Measurements from ENCODE around the gene PCP4. TPM values are rescaled to one million over a fixed set of nuclear protein-coding genes. Genes with fewer than 3 reads are reported as not detected.

Gene PCP4
- total RNA-seq (2014; rRNA removed), result not detected in 2 replicates
- polyA plus RNA-seq (2012), result not detected

DNA sequence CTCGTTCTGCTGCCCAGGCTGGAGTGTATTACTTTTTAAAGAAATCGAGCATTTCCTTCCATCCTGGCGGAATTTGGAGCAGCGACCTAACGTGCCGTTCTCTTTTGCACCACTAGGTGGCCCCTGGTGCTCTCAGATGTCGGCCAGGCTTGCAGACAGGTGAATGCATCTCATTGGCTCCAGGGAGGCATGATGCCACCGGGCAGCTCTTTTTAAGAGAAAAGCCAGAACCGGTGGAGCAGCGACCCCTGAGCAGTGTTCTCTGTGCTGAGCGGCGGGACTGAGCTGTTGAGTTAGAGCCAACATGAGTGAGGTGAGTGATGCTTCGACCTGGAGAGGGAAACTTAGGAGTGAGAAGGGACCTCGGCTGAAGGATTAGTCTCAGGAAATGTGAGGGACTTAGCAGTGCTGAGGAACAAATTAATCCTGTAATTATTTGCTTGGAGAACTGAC is at the start of gene PCP4:
PCP4 (plus strand) TSS at position 241 of the 453 bp plus-strand sequence; CDS start at position 305, 64 bp downstream.
- DNase-seq (ENCODE audit: low read depth), result peak; percentile 1

DNA sequence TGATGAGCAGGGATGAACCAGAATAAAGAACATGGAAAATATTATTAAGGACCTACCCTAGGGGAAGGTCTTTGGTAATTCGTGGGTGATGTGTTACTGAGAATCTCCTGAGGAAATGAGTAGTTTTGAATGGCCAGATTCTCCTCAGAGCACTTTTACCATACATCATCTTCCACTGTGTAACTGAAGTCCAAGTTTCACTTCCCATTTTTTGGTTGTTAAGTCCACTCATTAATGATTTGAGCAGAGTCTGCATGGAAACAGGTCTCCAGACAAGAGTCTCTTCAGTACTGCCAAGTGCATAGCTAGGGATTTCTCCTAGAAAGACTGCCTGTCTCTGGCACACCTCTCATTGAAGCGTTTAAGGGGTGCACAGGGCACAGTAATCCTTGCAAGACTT is 48.7 kb upstream of the PCP4 start:
- no peak for DNase-seq (ENCODE audit: low read depth)

DNA sequence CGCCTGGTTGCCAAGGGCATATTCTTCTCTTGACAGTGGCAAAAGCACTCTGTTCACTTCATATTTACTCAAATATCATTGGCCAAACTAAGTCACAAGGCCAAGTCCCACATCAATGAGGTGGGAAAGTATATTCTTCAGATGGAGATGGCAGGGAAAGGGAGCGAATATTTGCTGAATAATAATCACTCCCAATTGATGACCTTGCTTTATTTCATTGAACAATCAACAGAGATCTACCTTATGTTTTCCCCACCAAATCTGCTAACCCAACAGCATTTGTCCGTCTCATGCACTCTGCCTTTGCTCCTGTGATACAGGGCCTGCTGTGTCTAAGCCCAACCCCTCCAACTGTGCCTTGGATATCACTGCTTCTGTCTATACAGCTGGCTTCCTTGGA is 45.2 kb upstream of the PCP4 start:
- DNase-seq (ENCODE audit: low read depth), result no peak

DNA sequence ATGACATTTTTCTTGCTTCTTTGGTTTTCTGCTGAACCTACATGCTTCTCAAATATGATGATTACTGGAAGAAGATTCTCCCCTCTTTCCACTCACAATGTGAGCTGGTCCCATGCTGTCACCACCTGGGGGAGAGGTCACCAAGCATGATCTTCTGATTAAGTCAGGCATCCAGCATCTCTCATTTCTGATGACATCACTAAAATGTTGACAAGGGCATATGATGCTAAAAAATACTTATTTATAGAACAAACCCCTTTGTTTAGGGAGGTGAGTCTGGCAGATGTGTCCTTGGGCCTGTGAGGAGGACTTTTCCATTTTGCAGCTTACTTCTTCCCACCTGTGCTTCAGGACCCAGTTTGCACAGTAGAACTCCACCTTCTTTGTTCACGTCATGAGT is 42.0 kb upstream of the PCP4 start:
- no peak for DNase-seq (ENCODE audit: low read depth)

DNA sequence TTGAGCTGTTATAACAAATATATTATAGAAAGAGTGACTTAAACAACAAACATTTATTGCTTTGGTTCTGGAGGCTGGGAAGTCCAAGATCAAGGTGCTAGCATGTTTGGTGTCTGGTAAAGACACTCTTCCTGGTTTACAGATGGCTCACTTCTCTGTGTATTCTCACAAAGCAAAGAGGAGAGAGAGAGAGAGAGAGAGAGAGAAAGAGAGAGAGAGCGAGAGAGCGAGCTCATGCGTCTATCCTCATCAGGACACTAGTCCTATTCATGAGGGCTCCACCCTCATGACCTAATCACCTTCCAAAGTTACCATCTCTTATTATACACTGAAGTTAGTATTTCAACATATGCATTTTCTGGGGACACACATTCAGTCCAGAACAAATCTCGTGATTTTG is 32.7 kb upstream of the PCP4 start:
- DNase-seq (ENCODE audit: low read depth), result no peak

DNA sequence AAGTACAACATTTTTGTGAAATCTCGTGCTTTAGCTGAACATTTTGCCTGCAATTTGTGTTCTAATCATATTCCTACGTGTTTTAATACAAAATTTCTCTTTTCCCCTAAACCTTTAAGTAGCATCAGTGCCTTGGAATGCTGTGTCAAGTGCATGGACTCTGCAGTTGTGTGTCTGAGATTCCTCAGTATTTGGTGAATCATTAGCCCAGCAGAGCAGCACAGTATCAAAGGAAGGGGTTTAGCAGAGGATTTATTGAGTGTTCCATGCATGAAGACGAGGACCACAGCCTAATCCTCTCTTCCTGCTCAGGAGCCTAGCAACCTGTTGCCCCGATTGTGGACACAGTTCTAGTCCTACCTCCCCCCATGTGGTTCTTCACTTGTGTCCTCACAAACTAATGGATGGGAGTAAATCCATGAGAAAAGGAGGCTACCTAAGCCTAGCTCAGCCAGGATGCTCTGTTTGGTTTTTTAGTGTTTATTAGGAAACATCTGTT is 29.3 kb upstream of the PCP4 start:
- no peak for DNase-seq (ENCODE audit: low read depth)

DNA sequence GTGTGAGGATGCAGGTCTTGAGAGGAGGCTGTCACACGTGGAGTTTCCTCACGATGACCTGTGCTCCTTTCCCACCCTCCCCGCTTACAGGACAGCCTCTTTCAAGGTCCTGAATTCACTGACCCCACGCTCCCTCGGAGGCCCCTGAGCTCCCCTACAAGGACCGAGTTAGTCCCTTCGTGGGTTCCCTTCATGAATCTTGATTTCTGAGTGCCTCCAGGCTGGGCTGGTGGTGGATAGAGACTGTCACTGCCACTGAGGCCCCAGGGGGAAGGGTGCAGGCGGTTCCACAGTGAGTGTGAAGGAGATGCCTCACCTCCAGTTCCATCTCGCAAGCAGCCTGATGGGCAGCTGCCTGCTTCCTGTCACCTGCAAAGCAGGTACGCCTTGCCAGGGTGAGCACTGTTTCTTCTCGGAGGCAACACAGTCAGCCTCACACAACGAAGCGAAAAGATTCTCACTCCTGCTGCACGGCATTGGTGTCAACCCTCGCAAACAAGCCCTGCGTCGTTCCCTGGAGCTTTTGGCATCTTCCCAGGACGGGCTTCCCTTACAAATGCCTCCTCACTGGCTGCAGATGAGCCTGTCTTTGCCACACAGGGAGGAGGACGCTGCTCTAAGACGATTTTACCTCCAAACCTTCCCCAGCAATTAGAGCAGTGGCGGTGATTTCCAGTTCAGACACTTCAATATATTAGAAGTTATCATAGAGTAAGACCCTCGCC is 26.7 kb upstream of the PCP4 start:
- no peak for DNase-seq (ENCODE audit: low read depth)

DNA sequence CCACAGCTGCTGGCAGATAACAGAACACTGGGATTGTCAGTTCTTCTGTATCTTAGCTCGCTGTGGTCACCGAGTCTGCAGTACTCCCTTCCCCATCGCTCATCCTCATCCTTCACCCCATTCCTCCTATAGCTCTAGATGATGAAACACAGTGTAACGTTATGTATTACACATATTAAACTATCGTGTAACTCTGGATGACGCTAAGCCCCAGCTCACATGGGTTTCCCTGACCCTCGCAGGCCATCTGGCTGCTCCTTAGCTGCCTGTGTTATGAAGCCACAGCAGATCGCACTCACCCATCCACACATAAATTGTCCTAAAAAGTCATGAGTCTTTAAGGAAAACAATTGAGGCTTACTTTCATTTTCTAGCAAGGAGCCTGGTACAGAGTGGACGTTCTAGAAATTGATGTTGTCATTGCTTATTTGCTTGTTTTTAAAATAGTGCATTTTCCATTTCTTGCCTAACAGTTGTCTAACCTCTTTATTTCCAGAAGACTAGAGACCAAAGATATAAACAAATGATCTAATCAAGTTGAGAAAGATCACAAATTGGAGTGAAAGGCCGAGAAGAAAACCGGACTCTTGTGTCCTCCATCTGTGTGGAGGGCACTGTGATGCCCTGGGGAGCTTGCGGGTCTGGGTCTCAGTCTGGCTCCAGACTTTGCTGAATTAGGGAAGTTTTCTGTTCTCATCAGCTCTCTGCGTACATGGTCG is 24.3 kb upstream of the PCP4 start:
- DNase-seq (ENCODE audit: low read depth), result no peak

DNA sequence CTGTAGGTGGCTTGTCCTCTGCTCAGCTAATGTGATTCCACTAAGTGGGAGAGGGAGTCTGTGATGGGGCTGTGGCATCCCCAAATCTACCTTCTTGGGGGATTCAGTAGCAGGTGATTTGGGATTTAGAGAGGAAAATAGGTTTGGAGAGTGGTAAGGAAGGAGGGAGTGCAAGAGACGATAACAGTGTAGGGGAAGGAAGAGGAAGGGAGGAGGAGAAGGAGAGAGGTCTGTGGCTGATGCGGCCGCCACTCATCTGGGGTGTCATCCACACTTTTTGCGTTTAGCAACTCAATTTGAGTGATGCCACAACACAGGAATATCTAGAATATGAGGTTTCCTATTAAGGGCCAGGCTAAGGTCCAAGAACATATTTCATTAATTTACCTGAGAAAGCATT is 23.8 kb upstream of the PCP4 start:
- DNase-seq (ENCODE audit: low read depth), result no peak

DNA sequence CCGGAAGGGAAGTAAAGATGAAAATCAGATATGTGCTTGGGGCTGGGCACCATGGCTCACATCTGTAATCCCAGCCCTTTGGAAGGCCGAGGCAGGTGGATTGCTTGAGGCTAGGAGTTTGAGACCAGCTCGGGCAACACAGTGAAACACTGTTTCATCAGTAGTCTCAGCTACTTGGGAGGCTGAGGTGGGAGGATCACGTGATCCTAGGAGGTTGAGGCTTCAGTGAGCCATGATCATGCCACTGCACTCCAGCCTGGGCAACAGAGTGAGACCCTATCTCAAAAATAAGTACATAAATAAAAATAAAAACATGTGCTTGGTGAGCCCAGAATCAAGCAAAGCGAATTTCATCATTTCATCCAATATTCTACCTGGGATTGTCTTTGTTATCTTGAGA is 23.3 kb upstream of the PCP4 start:
- no peak for DNase-seq (ENCODE audit: low read depth)

DNA sequence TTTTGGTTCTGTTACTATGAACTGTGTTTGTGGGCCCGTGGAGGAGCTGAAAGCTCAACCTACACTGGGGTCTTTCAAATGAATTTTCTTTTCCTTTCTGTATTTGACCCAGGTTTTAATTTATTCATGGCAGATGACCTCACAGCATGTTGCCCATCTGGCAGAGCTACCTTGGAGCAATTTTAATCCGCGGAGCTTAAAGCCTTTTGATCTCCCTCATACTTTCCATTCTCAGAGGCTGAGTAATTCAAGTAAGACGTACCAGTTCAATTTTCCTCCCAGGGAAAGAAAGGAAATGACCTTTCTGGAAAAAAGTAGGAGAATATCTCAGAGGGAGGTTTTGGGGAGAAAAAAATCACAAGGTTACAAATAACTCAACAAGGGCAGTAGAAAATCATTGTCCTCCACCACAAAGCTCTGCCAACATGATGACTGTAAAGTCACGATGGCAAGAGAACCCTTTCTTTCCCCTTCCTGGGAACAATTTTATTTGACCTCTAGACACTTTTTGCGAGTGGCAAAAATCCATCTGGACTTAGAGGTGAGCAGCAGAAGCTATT is 21.6 kb upstream of the PCP4 start:
- DNase-seq (ENCODE audit: low read depth), result no peak

DNA sequence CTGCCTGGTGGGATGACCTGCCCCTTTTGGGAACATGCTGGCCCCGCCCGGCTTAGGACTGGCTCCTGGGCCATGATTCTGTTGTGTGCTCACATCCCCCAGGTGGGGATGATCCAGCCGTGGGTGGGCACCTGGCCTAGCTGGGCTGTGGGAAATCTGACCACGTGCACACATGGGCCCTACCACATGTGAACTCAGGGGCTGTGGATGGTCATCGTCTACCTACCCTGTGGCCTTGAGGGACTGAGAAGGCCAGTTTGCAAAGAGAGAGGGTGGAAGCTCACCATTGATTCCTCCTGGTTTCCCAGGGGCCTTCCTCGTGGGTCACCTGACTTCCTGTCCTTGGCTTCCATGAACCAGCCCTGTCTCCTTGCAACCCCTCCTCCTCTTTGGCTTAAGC is 19.4 kb upstream of the PCP4 start:
- DNase-seq (ENCODE audit: low read depth), result no peak

DNA sequence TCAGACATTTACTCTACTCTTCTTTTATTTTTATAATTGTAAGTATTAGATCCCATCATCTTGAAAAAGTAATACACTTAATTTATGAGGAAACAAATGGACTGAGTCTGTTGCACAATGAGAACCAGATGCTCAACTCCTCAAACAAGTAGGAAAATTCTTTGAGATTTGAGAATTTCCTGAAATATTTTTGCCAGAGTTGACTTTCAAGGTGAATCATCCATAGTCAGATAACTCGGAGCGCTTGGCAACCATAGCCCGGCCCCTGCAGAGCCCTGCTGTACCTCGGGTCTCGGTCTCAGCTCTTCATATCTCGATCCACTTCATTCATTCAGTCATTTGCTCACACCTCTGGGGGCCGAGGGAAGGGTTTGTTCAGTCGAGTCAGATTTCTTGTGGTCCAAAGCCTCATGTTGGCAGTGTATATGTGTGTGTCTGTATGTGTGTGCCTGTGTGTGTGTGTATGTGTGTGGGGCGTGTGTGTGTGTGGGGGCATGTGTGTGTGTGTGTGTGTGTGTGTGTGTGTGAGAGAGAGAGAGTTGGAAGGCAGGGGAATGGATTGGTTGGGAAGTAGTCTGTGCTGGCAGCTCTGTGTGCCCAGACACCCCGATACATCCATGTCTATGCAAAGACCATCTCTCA is 18.1 kb upstream of the PCP4 start:
- DNase-seq (ENCODE audit: low read depth), result no peak

DNA sequence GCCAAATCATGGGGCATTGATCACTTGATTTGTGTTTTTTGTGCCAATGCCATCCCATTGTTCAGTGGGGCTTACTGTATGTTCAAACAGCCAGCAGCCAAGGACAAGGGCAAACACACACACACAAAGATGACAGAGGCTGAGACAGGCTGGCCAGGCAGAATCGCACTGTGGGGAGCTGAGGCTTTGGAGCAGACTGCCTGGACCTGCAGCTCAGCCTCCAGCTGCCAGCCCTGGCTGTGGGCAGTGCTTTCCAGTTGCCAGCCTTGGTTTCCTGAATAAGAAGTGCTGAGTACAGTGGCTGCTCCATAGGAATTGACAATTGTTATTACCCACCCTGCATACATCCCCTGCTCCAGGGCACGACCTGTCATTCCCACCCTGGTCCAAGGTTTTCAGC is 16.9 kb upstream of the PCP4 start:
- no peak for DNase-seq (ENCODE audit: low read depth)

DNA sequence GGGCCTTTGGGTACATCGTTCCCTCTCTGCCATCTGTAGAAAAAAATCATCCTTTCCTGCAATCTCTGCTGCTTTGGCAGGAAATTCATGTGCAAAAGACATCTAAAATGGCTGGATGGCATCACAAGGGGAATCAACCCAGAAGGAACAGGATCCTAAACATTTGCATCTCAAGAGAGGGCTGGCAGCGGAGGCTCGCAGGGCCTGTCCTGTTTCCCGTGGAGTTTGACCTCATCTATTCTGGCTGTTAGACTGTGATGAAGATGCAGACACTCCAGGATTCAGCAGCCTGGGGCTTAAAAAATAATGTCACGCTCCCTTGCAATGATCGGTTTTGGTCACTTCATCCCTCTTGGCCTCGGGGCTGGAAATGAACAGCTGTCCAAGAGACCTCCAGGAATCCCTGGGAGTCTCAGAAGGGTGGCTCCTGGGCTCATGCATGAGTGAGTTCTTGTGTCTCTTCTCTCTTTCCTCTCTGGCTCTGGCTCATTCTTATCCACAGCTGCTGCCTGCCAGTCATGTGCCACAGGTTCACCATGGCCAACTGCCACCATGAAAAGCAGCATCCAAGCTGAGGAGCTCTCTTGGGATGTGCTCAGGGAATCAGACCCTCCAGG is 16.1 kb upstream of the PCP4 start:
- DNase-seq (ENCODE audit: low read depth), result no peak

DNA sequence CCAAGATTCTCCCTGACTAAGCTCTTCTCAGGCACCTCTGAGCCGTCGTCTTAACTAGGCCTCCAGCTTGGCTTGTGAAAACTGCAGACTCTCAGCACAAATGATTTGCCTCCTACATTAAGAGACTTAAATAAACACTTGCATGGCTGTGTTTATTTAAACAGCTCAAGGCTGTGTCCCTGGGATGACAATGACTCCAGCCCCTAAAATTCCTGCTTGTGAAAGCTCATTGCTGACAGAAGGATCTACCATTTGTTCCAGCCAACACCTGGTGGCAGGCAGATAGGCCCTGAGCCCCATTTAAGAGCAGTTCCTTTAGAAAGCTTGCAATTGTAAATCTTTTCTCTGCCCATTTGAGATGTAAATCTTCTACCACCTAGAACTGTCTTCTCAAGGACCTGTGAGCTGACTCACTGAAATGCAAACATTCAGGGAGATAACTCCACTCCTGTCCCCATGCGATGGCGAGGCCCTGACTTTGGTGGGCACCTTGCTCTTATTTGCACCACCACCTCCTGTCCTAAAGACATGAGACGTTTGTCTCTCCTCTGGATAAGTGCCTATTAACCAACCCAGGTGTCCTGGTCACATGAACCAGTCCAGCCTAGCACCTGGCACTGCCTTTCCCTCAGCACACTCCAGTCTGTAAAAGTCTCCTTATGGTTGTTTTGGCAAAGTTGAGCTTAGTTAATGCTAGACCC is 15.1 kb upstream of the PCP4 start:
- DNase-seq (ENCODE audit: low read depth), result no peak

DNA sequence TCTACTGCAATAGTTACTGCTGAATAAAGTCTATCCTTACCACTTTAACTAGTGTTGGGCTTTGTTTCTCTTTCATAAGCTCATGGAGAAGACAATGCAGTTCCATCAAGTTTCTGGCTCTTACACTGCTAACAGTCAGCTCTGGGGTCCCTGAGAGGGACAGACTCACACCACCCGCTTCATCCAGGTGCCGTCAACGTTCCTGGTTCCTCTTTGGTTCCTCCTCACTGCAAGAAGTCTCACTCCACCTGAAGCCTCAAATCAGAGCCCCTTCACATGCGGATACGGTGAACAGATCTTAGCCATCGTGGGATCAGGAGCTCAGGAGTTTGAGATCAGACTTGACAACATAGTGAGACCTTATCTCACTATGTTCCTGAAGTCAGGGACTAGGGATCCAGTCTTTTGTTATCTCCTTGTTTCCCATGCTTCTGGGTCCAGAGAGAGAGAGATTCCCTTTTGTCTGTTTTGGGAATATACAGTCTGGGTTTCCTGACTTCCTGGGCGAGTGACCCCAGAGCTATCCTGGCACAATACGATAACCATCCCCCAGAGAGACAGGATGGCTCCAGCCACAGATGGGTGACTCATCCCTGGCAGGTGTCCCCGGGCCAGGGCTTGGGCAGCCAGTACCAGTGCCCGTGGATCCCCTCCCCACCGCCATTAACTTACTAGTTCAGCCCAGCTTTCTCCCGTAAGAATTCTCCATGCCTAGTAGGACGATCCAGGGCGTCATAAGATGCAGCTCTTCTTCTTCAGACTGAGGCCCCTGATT is 14.3 kb upstream of the PCP4 start:
- DNase-seq (ENCODE audit: low read depth), result no peak

DNA sequence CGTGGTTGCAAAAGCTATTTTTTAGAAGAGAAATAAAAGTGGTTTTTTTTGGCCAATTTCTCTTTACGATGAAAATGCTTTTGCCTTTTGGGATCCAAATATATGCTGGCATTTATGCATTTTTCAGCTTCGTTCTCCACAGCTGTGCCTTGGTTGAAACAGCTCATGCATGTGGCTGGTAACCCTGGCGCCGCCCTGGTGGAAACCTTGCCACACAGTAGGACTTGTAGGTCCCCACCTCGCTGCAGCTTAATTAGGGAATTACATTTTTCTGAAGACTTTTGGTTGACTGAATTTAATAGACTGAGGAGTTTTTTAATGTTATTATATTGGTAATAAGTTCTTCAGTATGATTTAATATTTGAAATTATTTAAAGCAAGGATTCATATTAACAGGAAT is 12.7 kb upstream of the PCP4 start:
- no peak for DNase-seq (ENCODE audit: low read depth)

DNA sequence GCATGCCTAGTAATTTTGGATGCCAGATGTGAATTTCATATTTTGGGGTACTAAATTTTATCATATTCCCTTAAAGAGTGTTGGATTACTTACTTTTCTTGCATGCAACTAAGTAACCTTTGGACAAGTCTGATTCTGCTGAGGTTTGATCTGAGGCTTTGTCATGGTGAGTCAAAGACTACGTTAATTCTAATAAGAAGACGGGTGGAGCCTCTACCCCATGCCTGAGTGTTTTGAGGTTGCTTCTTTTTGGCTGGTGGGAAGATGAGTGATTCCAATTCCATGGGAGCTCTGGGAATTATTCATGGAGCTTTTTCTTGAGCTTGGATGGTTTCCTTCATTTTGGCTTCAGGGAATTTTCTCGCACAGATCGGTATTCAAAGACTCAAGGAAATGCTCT is 11.6 kb upstream of the PCP4 start:
- no peak for DNase-seq (ENCODE audit: low read depth)

DNA sequence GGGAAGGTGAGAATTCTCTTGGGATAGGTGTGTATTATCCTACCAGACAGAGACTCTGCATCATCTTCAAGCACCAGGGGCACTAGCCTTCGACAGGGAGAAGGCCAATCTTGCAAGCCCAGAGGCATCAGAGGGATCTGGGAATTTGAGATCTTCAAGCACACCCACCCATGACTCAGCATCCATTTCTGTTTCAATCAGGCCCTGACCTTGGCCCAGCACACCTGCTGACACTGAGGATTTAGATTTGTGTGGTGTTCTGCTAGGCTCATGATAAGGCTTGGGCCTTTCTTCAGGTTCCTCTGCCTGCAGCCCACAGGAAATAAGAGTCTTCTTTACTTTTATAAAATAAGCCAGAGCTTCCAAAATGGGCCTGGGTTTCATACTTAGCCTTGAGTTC is 6.6 kb upstream of the PCP4 start:
- DNase-seq (ENCODE audit: low read depth), result no peak
